OCI-LY3 (cell line): ENCODE measurements around the gene IFIH1.

ENCODE experiments used
- H2AFZ ChIP-seq: fragments of 200-600, 300-600 bp; shearing (Covaris generic); 2 replicates; pipeline ENCODE4 v1.6.0; 2014; ENCODE audit warnings: antibody characterized with exemption, low read depth, low read length
- H3K27ac ChIP-seq: fragments of 200-600, 300-600 bp; sonication (generic); 2 replicates; pipeline ENCODE4 v1.5.1; 2014; ENCODE audit warnings: mild to moderate bottlenecking, low read length, moderate library complexity, mixed read lengths
- H3K27me3 ChIP-seq: fragments of 200-600, 300-600 bp; sonication (generic); 2 replicates; pipeline ENCODE4 v1.6.1; 2014; ENCODE audit warnings: low read depth, low read length, mixed read lengths
- H3K36me3 ChIP-seq: fragments of 200-600, 300-600 bp; sonication (generic); replicated peaks from 2 replicates; pipeline ENCODE3; 2014; ENCODE audit warnings: low read depth, low read length, mixed read lengths
- H3K4me1 ChIP-seq: fragments of 300-600, 200-600 bp; sonication (generic); 2 replicates; pipeline ENCODE4 v1.6.1; 2014; ENCODE audit warnings: low read length, mixed read lengths
- H3K4me2 ChIP-seq: fragments of 200-600, 300-600 bp; sonication (generic); 2 replicates; pipeline ENCODE4 v1.6.1; 2014; ENCODE audit warnings: low read length, mixed read lengths
- H3K4me3 ChIP-seq: fragments of 300-600, 200-600 bp; sonication (generic); 2 replicates; pipeline ENCODE4 v1.5.1; 2014; ENCODE audit warnings: antibody characterized with exemption, mild to moderate bottlenecking, low read length, moderate library complexity
- H3K79me2 ChIP-seq: fragments of 300-600, 200-600 bp; shearing (Covaris generic); 2 replicates; pipeline ENCODE4 v1.6.1; 2014; ENCODE audit warnings: mild to moderate bottlenecking, low read length, mixed read lengths
- H3K9ac ChIP-seq: fragments of 300-600, 200-600 bp; shearing (Covaris generic); 2 replicates; pipeline ENCODE4 v1.6.0; 2014; ENCODE audit warnings: mild to moderate bottlenecking, low read length, moderate library complexity
- H3K9me3 ChIP-seq: fragments of 200-600, 300-600 bp; shearing (Covaris generic); 2 replicates; pipeline ENCODE4 v1.6.1; 2014; ENCODE audit warnings: low read length, mixed read lengths; ENCODE audit not compliant: insufficient read depth
- H4K20me1 ChIP-seq: fragments of 200-600, 300-600 bp; sonication (generic); 2 replicates; pipeline ENCODE4 v1.6.1; 2016; ENCODE audit warnings: low read length, mixed read lengths; ENCODE audit not compliant: insufficient read depth
- CTCF ChIP-seq: fragments of 200-600, 300-600 bp; sonication (generic); IDR thresholded peaks from 2 replicates; pipeline ENCODE4 v1.5.1; 2014; ENCODE audit warnings: antibody characterized with exemption, low read length, low read depth
- EZH2phosphoT487 ChIP-seq: fragments of 200-600 bp; shearing (Covaris generic); IDR thresholded peaks from 2 replicates; pipeline ENCODE4 v1.6.1; 2018; ENCODE audit warnings: antibody characterized with exemption, mixed run types, low read depth

The IFIH1 gene

GRCh38 chr2:162337868-162338267 lies 19.4 kb upstream of the IFIH1 start:
- Histone ChIP-seq H3K27ac (no peak overlapping the region), H3K9ac (no peak overlapping the region), H3K4me1 (no peaks in the 10 kb centered on the region), H3K27me3 (no peaks in the 10 kb centered on the region), H3K9me3 (no peaks in the 10 kb centered on the region), H3K4me3 (no peak overlapping the region), H4K20me1 (no peaks in the 10 kb centered on the region), H2AFZ (no peak overlapping the region), H3K4me2 (no peak overlapping the region), H3K36me3 (no peaks in the 10 kb centered on the region), H3K79me2 (no peaks in the 10 kb centered on the region)
- no peak for TF ChIP-seq CTCF
- TF ChIP-seq EZH2phosphoT487 = no peak

DNA sequence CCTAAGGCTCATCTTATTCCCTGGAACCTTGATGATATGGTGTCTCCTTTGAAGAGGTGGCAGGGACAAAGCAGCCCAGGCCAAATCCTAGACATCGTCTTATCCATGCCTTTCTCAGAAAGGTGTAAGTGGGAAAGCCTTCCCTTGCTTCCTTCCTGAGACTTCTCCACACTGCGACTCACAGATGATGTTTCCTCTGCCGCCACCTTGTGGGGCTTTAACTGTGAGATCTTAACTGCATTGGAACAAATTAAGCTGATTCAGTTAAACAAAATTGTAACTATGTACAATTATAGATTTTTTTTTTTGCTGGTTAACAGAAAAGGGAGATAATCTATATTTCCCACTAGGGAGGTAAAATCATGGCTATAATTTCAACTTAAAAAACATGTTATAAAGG lies 15.5 kb upstream of the IFIH1 start:
- no peak overlapping the region for H3K27ac ChIP-seq
- H3K9ac ChIP-seq = no peak overlapping the region
- no peaks in the 10 kb centered on the region for H4K20me1 ChIP-seq
- no peak overlapping the region for H3K4me2 ChIP-seq
- no peaks in the 10 kb centered on the region for H3K9me3 ChIP-seq
- no peak for TF ChIP-seq EZH2phosphoT487
- TF ChIP-seq CTCF = peak; percentile 77
- H3K79me2 ChIP-seq = no peaks in the 10 kb centered on the region
- no peaks in the 10 kb centered on the region for H3K27me3 ChIP-seq
- no peak overlapping the region for H3K4me3 ChIP-seq
- no peaks in the 10 kb centered on the region for H3K36me3 ChIP-seq
- no peak overlapping the region for H2AFZ ChIP-seq
- no peaks in the 10 kb centered on the region for H3K4me1 ChIP-seq

DNA sequence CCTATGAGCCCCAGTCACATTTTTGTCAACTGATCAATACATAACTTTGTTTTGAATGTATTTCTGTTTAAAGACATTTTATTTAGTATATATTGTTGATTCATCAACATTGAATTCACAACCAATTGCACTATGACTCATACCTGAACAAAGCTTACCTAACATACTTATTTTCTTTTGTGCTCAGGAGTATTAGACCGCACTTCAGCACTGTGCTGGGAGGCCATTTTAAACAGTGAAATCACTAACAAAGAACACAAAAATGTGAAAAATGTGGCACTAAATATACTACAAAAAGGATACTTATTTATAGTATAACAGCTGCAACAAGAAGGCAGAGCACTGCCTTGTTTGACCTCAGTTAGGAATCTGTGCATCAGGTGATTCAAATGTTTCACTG lies 12.4 kb upstream of the IFIH1 start:
- H3K79me2 ChIP-seq = no peaks in the 10 kb centered on the region
- no peaks in the 10 kb centered on the region for H3K4me1 ChIP-seq
- H3K27ac ChIP-seq = no peak overlapping the region
- no peaks in the 10 kb centered on the region for H4K20me1 ChIP-seq
- no peak overlapping the region for H3K9ac ChIP-seq
- TF ChIP-seq CTCF (no peak), EZH2phosphoT487 (no peak)
- no peak overlapping the region for H2AFZ ChIP-seq
- no peaks in the 10 kb centered on the region for H3K9me3 ChIP-seq
- H3K4me3 ChIP-seq = no peak overlapping the region
- H3K4me2 ChIP-seq = no peak overlapping the region
- no peaks in the 10 kb centered on the region for H3K27me3 ChIP-seq
- H3K36me3 ChIP-seq = peaks cover 4% of the 10 kb centered on the region

- no peaks in the 10 kb centered on the region for H4K20me1 ChIP-seq
- H3K4me1 ChIP-seq = no peaks in the 10 kb centered on the region
- no peaks in the 10 kb centered on the region for H3K79me2 ChIP-seq
- no peaks in the 10 kb centered on the region for H3K9me3 ChIP-seq
- peaks cover 4% of the 10 kb centered on the region for H3K36me3 ChIP-seq
- H3K4me2 ChIP-seq = no peak overlapping the region
- TF ChIP-seq EZH2phosphoT487 = no peak
- no peak for TF ChIP-seq CTCF
- no peak overlapping the region for H3K4me3 ChIP-seq
- no peaks in the 10 kb centered on the region for H3K27me3 ChIP-seq
- H3K9ac ChIP-seq = no peak overlapping the region
- no peak overlapping the region for H2AFZ ChIP-seq
- H3K27ac ChIP-seq = no peak overlapping the region
Measured at GRCh38 chr2:162328424-162329157, 10.1 kb upstream of the IFIH1 start.
